ENCODE results near the gene SEMA4D.
"Not testable (repeated sequence)": the region's sequence is repeated elsewhere in the genome, so short reads cannot be mapped to it uniquely, and the experiment has no call there.

The SEMA4D gene

DNA sequence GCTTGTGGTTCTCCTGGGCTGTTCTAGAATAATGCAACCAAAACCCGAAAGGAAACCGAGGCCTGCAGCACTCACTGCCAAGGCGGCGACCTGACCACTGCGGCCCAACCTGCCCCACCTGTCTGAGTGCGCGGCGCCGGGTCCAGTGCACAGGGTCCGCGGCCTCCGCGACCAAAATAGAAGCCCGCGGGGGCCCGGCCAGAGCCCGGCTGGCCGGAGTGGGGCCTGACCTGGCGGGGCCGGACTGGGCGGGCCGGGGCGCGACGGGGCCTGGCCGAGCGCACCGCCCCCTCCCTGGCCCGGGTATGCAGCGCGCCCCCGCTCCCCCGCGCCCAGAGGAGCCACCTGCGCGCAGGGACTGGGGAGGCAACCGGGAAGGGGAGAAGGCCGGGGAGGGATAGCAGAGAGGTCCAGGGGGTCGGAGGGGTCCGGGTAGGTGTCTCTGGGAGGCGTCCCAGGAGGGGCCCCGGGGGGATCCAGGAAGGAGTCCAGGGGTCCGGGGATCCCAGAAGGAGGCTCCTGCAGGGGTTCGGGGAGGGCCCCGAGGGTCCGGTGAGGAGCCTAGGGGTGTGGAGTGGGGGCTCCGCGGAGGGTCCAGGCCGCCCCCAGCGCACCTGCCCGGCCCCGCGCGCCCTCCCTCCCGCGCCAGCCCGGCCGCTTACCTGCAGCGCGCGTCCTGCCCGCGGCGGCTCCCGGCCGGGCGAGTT lies 503 bp downstream of the SEMA4D start:
- peak; percentile 56 for DNase-seq

DNA sequence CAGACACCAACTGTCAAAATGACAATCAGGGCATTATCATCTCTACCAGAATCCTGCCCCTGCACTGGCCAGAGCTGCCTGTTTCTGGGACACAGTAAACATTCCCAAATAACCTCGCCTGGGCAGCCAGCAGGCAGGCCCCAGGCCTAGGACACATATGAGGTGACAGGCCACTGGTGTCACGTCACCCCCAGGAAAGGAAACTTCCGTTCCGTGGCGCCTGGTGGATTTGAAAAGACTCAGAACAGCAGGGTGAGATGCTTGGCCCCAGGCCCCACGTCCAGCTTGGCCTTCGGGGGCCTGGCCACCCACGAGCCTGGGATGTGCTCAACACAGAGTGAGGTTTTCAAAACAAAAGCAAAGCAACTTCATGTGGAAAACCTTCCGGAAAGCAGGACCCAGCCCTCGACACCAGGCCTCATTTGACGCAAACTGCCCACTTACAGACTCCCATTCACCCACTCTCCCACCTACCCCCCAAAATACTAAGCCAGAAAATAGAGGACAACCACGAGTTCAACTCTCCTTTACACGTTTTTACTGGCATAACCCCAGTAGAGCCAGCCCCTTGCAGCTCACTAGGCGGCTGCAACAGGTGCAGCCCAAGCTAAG lies 1.2 kb downstream of the SEMA4D start:
- DNase-seq, result no peak

DNA sequence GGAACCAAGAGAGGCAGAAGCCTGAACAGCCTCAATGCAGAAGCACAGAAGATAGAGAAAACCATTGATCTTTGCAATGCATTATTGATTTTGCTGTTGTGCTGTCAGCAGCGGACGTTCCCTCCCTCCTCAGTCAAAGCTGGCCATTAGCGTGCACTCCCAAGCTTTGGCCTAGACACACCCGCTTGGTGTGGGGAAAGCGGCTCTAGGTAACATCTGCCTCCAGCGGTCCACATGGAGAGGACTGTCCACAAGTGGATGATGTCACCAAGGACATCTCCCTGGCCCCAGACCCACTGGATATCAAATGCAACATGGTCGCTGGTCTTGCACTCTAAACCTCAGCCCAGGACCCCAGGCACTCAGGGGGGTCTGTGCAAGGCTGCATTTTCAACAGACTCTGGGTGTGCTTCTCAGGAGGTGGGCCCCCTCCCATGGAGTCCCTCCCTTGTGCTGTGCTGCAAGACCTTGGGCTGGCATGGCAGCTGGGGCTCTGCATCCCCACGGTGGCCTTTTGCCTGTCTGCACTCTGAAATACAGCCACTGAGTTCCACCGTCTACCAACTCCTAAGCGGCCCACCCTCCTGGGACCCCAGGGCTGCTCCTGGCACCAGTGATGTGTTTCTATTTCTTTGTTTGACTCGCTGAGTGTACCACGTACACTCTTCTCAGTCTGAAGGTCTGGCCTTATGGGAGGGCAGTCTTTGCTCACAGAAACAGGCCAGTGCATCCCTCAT lies 1.9 kb downstream of the SEMA4D start:
- no peak for DNase-seq

GRCh38 chr9:89494199-89494598 lies 3.7 kb downstream of the SEMA4D start:
- DNase-seq, result no peak

DNA sequence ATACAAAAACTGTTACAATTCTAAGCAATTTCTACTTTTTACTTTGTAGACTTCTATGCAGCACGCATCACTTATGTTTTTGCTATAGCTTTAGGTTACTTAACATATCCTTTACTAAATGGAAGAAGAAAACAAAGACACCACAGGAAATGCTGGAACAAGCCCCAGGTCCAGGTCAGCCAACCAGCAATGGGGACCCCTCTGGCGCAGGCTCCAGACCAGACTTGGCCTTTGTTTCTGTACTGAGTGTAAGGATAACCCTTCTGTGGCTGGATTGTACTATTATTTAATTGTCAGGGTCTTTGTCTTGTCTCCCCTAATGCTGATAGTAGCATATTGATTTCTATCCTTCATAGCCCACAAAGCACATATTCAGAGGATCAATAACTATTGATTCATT lies 4.2 kb downstream of the SEMA4D start:
- DNase-seq, result no peak

- DNase-seq, result no peak
Observed at GRCh38 chr9:89493181-89493580, 4.7 kb downstream of the SEMA4D start.

GRCh38 chr9:89492586-89492985 lies 5.3 kb downstream of the SEMA4D start:
- DNase-seq, result no peak

- DNase-seq, result no peak
Observed at GRCh38 chr9:89491694-89492093, 6.2 kb downstream of the SEMA4D start.

- DNase-seq, result no peak
Observed at GRCh38 chr9:89489548-89490530, 8.1 kb downstream of the SEMA4D start.

DNA sequence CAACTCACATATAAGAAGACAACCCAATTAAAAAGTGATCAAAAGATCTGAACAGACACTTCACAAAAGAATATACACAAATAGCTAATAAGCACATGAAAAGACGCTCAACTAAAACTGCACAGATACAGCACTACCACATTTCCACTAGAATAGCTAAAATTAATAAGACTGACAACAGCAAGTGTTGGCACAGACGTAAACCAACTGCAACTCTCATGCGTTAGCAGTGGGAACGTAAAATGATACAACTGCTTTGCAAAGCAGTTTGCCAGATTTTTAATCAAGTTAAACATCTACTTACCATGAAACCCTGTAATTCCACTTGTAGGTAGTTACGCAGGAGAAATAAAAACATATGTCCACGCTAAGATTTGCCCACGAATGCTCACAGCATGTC lies 9.0 kb downstream of the SEMA4D start:
- DNase-seq, result no peak

DNA sequence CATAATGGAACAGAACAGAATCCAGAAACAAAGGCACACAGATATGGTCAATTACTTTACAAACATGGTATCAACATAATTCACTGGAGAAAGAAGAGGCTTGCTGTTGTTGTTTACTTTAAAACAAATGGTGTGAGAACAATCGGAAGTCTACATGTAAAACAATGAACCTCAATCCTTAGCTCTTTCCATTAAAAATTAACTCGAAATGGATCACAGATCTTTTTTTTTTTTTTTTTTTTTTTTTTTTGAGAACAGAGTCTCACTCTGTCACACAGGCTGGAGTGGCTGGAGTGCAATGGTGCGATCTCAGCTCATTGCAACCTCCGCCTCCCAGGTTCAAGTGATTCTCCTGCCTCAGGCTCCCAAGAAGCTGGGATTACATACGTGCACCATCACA lies 9.8 kb downstream of the SEMA4D start:
- no peak for DNase-seq

GRCh38 chr9:89486681-89487080 lies 11.2 kb downstream of the SEMA4D start:
- no peak for DNase-seq

DNA sequence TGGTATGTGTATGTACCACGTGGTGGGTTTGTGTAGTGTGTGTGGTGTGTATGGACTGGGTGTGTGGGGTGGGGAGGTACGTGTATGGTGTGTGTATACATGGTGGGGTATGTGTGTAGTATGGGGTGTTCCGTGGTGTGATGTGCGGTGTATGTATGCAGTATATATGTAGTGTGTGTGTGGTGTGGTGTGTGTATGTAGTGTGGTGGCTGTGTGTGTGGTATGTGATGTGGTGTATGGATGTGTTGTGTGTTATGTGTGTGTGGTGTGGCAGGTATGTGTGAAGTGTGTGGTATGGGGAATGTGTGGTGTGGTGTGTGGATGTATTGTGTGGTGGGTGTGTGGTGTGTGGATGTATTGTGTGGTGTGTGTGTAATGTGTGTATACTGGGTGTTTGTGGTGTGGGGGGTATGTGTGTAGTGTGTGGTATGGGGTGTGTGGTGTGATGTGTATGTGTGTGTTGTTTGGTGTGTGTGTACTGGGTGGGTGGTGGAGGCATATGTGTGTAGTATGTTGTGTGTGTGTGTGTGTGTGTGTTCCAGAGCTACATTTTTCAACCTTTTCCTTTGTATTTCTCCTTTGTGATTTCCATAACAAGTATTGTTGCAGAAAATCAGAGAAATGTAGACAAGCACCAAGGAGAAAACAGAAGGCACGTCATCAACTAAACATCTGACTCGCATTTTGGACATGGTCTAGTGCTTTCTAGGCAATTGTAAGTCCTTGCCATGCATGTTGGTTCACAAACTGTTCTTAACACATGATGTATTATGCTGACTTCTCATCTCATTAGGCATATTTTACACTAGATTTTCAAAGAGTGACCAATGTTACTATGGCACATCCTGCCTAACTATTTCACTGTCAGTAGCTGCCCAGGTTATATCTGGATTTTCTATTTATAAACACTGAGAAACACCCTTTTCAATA lies 13.2 kb downstream of the SEMA4D start:
- no peak for DNase-seq

- no peak for DNase-seq
Observed at GRCh38 chr9:89483592-89484474, 14.1 kb downstream of the SEMA4D start.

DNA sequence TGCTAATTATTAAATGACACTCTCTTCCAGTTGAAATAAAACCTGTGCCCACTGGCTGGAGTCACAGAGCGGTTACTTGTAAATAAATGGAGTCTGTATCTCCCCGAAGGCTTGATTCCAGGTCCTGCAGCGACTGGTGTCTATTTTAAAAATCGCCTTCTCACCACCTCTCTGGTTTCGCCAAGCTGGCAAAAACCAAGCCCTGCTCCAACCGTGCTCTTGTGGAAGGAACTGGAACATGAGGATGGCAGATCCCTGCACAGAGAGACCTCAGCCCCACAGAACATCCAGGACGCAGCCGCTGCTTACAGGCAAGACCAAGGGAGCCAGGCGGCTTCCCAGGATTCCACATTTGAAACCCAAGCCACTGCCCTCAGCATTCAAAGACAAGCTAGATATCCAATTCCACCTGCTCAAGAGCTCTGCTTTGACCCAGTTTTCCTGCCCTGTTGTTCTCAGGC lies 15.0 kb downstream of the SEMA4D start:
- peak; percentile 57 for DNase-seq

DNA sequence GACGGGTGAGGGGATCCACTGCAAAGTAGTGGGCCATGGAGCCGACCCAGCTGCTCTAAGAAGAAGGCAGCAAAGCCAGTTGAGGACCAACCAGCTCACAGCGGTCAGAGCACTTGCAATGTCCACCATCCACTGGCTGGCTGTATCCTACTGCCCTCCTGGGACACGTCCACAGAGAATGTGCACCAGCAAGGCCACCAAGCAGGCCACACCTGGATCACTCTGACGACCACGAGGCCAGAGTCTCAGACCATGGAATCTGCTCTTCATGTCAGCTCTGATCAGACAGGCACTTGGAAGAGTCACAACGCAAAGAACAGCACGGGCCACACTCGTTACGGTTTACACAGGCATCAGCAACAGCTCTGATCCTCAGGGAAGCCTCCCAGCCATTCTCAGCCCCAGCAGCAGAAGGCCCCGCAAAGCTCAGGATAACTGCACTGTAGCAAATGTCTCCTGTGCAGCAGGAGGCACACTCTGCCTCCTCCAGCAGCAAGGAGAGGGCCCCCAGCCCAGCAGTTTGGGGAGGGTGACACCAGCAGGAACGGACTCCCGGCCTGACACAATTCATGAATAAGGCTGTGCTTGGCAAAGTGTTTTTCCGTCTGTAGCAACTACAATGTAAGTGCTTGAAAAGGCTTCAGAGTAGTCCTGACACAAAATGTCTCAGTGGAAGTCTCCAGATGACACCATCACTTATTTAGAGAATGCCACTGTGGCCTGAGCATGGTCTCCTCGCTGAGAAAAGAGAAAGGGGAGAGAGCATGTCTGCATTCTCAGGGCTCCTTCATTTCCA lies 15.7 kb downstream of the SEMA4D start:
- DNase-seq, result no peak

- DNase-seq, result no peak
Observed at GRCh38 chr9:89481538-89481915, 16.4 kb downstream of the SEMA4D start.

GRCh38 chr9:89480825-89481537 lies 16.9 kb downstream of the SEMA4D start:
- no peak for DNase-seq

DNA sequence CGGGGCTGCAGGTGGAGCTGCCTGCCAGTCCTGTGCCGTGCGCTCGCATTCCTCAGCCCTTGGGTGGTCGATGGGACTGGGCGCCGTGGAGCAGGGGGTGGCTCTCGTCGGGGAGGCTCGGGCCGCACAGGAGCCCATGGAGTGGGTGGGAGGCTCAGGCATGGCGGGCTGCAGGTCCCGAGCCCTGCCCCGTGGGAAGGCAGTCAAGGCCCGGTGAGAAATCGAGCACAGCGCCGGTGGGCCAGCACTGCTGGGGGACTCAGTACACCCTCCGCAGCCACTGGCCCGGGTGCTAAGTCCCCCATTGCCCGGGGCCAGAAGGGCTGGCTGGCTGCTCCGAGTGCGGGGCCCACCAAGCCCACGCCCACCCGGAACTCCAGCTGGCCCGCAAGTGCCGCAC lies 17.5 kb downstream of the SEMA4D start:
- DNase-seq, result not testable (repeated sequence)

All from RPMI8226 (cell line).